Measurements from ENCODE around the gene HOXA3.

The HOXA3 gene

GRCh38 chr7:27124096-27124901, 28.1 kb downstream of the HOXA3 start:
- peaks cover 4% of the 10 kb centered on the region for H3K27me3 ChIP-seq (ENCODE audit: insufficient read depth, poor library complexity, severe bottlenecking)
- H3K4me3 ChIP-seq (replicated peaks; ENCODE audit: insufficient read depth, low read length): no peak overlapping the region
- no peak for DNase-seq (ENCODE audit: low read depth in 1 of 2, low spot score in 1 of 2)
- no peak overlapping the region for H3K27ac ChIP-seq (replicated peaks)
- no peak for TF ChIP-seq SPI1 (IDR thresholded peaks at IDR 0.05; ENCODE audit: borderline replicate concordance, low read depth)
- no peak for TF ChIP-seq POLR2AphosphoS5 (IDR thresholded peaks at IDR 0.05; ENCODE audit: low read depth)
- TF ChIP-seq, protein P1, sequence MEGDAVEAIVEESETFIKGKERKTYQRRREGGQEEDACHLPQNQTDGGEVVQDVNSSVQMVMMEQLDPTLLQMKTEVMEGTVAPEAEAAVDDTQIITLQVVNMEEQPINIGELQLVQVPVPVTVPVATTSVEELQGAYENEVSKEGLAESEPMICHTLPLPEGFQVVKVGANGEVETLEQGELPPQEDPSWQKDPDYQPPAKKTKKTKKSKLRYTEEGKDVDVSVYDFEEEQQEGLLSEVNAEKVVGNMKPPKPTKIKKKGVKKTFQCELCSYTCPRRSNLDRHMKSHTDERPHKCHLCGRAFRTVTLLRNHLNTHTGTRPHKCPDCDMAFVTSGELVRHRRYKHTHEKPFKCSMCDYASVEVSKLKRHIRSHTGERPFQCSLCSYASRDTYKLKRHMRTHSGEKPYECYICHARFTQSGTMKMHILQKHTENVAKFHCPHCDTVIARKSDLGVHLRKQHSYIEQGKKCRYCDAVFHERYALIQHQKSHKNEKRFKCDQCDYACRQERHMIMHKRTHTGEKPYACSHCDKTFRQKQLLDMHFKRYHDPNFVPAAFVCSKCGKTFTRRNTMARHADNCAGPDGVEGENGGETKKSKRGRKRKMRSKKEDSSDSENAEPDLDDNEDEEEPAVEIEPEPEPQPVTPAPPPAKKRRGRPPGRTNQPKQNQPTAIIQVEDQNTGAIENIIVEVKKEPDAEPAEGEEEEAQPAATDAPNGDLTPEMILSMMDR (IDR thresholded peaks at IDR 0.05; ENCODE audit: insufficient read depth, low read length): no peak
- TF ChIP-seq GABPA (IDR thresholded peaks at IDR 0.05; ENCODE audit: low read depth): no peak
- no peak for TF ChIP-seq REST (IDR thresholded peaks at IDR 0.05; ENCODE audit: insufficient replicate concordance, low read depth)

- no peak for DNase-seq (ENCODE audit: low read depth in 1 of 2, low spot score in 1 of 2)
- TF ChIP-seq REST (IDR thresholded peaks at IDR 0.05; ENCODE audit: insufficient replicate concordance, low read depth) (no peak), POLR2AphosphoS5 (IDR thresholded peaks at IDR 0.05; ENCODE audit: low read depth) (no peak), SPI1 (IDR thresholded peaks at IDR 0.05; ENCODE audit: borderline replicate concordance, low read depth) (no peak), GABPA (IDR thresholded peaks at IDR 0.05; ENCODE audit: low read depth) (no peak)
- TF ChIP-seq, protein P1 (IDR thresholded peaks at IDR 0.05; ENCODE audit: insufficient read depth, low read length): no peak
- H3K4me3 ChIP-seq (replicated peaks; ENCODE audit: insufficient read depth, low read length): no peak overlapping the region
- peaks cover 4% of the 10 kb centered on the region for H3K27me3 ChIP-seq (ENCODE audit: insufficient read depth, poor library complexity, severe bottlenecking)
- H3K27ac ChIP-seq (replicated peaks): no peak overlapping the region
Measured at GRCh38 chr7:27123477-27124053, 28.8 kb downstream of the HOXA3 start.

- no peak for DNase-seq (ENCODE audit: low read depth in 1 of 2, low spot score in 1 of 2)
- Histone ChIP-seq H3K4me3 (replicated peaks; ENCODE audit: insufficient read depth, low read length) (no peak overlapping the region), H3K27me3 (ENCODE audit: insufficient read depth, poor library complexity, severe bottlenecking) (peaks cover 4% of the 10 kb centered on the region), H3K27ac (replicated peaks) (no peak overlapping the region)
- TF ChIP-seq SPI1 (IDR thresholded peaks at IDR 0.05; ENCODE audit: borderline replicate concordance, low read depth) (no peak), POLR2AphosphoS5 (IDR thresholded peaks at IDR 0.05; ENCODE audit: low read depth) (no peak), REST (IDR thresholded peaks at IDR 0.05; ENCODE audit: insufficient replicate concordance, low read depth) (no peak), GABPA (IDR thresholded peaks at IDR 0.05; ENCODE audit: low read depth) (no peak)
- TF ChIP-seq, protein P1 (IDR thresholded peaks at IDR 0.05; ENCODE audit: insufficient read depth, low read length): no peak
Measured at GRCh38 chr7:27123007-27123476, 29.3 kb downstream of the HOXA3 start.

Measured in HL-60 (cell line).